Skeletal muscle satellite cell (primary cell): ENCODE measurements around the gene ANO1.

ENCODE experiments used
- H3K27me3 ChIP-seq: 2 replicates; pipeline ENCODE4 v1.7.0; 2013; ENCODE audit warnings: low read length; ENCODE audit not compliant: control insufficient read depth, insufficient read depth
- H3K36me3 ChIP-seq: 2 replicates; pipeline ENCODE4 v1.7.0; 2013; ENCODE audit warnings: mild to moderate bottlenecking, control low read depth, low read length; ENCODE audit not compliant: insufficient read depth
- H3K4me1 ChIP-seq: 2 replicates; pipeline ENCODE4 v1.7.0; 2013; ENCODE audit warnings: low read length; ENCODE audit not compliant: control insufficient read depth, insufficient read depth
- H3K4me2 ChIP-seq: 2 replicates; pipeline ENCODE4 v1.7.0; 2013; ENCODE audit warnings: mild to moderate bottlenecking, low read length
- H3K4me3 ChIP-seq: 2 replicates; pipeline ENCODE4 v1.7.0; 2013; ENCODE audit warnings: low read length
- H3K9ac ChIP-seq: 2 replicates; pipeline ENCODE4 v1.7.0; 2013; ENCODE audit warnings: mild to moderate bottlenecking, low read depth, low read length, moderate library complexity
- H3K9me3 ChIP-seq: replicated peaks from 2 replicates; pipeline ENCODE4 v1.7.0; 2013; ENCODE audit warnings: mild to moderate bottlenecking, control low read depth, low read length

The ANO1 gene

DNA sequence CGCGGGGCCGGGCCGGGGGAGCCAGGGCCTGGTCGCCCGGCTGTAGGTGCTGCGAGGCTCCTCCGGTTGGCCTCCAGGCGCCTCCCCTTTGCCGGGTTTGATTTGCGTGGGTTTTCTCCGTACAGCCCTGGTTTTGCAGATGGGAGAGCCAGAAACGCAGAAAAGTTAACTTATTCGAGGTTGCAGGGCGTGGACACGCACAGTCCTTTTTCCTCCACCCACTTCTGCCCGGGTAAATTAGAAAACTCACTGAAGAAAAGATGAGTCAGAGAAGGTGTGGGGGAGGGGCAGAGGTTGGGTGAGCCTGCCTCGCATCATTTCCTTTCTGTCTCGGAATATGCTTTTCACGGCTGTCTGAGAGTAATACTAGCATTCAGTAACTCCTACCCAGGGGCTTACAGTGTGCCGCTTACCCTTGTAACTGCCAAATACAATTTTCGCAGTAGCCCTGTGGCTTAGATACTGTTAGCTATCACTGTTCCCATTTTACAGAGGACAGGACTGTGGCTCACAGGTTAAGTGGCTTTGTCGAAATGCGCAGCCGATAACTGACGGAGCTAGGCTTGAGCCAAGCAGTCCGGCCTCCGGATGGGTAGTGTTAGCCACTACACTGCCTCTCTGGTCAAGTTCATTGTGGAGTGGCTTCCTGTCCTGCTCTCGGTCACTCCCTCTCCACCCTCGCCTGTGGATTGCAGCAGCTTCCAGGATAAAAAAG lies 125.8 kb downstream of the ANO1 start:
- Histone ChIP-seq H3K36me3 (peaks cover 40% of the 10 kb centered on the region), H3K9ac (peak overlapping the region; percentile 97), H3K4me1 (peaks cover 20% of the 10 kb centered on the region), H3K4me2 (peak overlapping the region; percentile 99), H3K4me3 (peak overlapping the region; percentile 91), H3K27me3 (no peaks in the 10 kb centered on the region), H3K9me3 (no peaks in the 10 kb centered on the region)

DNA sequence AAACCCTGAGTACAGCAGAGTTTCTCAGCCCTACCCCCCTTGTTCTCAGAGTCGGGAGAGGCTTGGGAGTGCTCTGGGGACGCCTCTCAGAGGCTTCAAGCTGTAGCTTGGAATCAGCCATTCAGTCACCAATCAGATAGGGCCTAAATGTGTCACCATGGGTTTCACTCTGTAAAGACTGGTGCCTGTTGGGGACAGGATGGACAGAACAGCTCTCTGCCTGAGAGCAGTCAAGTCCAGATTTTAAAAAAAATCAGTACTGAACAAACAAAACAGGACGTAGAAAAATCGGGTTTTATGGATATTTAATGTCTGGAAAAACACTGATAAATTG lies 126.3 kb downstream of the ANO1 start:
- Histone ChIP-seq H3K36me3 (peaks cover 45% of the 10 kb centered on the region), H3K9me3 (no peaks in the 10 kb centered on the region), H3K4me1 (peaks cover 20% of the 10 kb centered on the region)

GRCh38 chr11:70205049-70205725 lies 127.1 kb downstream of the ANO1 start:
- Histone ChIP-seq H3K9me3 (no peaks in the 10 kb centered on the region), H3K36me3 (peaks cover 46% of the 10 kb centered on the region), H3K27me3 (no peaks in the 10 kb centered on the region), H3K4me2 (peak overlapping the region; percentile 99), H3K4me3 (peak overlapping the region; percentile 91), H3K9ac (peak overlapping the region; percentile 97), H3K4me1 (peaks cover 28% of the 10 kb centered on the region)

More for the DNA sequence above, 126.3 kb downstream of the ANO1 start:
- H3K27me3 ChIP-seq, result no peaks in the 10 kb centered on the region
- peak overlapping the region; percentile 99 for H3K4me2 ChIP-seq
- peak overlapping the region; percentile 97 for H3K9ac ChIP-seq
- peak overlapping the region; percentile 91 for H3K4me3 ChIP-seq

GRCh38 chr11:70205766-70206165 lies 127.6 kb downstream of the ANO1 start:
- H3K4me3 ChIP-seq, result no peak overlapping the region
- no peaks in the 10 kb centered on the region for H3K9me3 ChIP-seq
- no peaks in the 10 kb centered on the region for H3K27me3 ChIP-seq
- no peak overlapping the region for H3K4me2 ChIP-seq
- no peak overlapping the region for H3K9ac ChIP-seq
- H3K4me1 ChIP-seq, result peaks cover 33% of the 10 kb centered on the region
- H3K36me3 ChIP-seq, result peaks cover 46% of the 10 kb centered on the region

- Histone ChIP-seq H3K27me3 (no peaks in the 10 kb centered on the region), H3K36me3 (peaks cover 46% of the 10 kb centered on the region), H3K4me3 (no peak overlapping the region), H3K4me1 (peaks cover 33% of the 10 kb centered on the region), H3K9me3 (no peaks in the 10 kb centered on the region), H3K4me2 (no peak overlapping the region), H3K9ac (no peak overlapping the region)
These were observed 128.3 kb downstream of the ANO1 start for GRCh38 chr11:70206226-70206981.

DNA sequence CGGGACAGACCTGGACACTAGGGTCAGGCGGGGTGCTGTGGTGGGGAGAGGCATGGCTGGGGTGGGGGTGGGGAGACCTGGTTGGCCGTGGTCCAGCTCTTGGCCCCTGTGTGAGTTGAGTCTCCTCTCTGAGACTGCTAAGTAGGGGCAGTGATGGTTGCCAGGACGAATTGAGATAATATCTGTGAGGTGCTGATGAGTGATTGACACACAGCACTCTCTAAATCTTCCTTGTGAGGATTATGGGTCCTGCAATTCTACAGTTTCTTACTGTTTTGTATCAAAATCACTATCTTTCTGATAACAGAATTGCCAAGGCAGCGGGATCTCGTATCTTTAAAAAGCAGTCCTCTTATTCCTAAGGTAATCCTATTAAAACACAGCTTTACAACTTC lies 128.9 kb downstream of the ANO1 start:
- no peak overlapping the region for H3K4me3 ChIP-seq
- no peaks in the 10 kb centered on the region for H3K9me3 ChIP-seq
- no peak overlapping the region for H3K4me2 ChIP-seq
- no peak overlapping the region for H3K9ac ChIP-seq
- peaks cover 32% of the 10 kb centered on the region for H3K4me1 ChIP-seq
- H3K36me3 ChIP-seq, result peaks cover 46% of the 10 kb centered on the region
- no peaks in the 10 kb centered on the region for H3K27me3 ChIP-seq

DNA sequence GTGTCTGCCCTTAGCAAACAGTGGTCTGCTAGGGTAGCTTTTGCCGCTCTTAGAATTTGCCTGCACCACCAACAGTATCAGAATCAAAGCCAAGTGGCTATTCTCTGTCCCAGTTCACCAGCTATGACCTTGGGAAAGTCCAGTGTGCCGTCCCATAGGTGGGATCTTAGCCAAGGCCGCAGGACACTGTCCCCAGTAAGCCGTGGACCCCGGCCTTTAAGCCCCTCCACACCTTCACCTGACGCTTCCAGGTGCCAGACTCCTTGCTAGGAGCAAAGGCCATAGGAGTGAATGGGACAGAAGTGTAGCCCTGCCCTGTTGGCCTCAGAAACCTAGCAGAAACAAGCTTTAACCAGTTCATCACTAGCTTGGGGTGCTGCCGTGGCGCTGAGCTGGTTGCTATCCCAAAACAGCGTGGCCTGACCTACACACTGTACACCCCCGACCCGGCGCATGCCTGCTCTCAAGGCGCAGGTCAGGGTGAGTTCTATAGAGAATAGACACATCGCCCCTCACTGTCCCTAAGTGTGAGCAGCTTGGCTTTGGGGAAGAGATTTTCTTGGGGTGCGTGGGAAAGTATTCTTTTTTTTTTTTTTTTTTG lies 129.5 kb downstream of the ANO1 start:
- Histone ChIP-seq H3K4me3 (no peak overlapping the region), H3K4me1 (peaks cover 29% of the 10 kb centered on the region), H3K36me3 (peaks cover 46% of the 10 kb centered on the region), H3K9ac (no peak overlapping the region), H3K27me3 (no peaks in the 10 kb centered on the region), H3K4me2 (no peak overlapping the region), H3K9me3 (no peaks in the 10 kb centered on the region)

- H3K4me3 ChIP-seq, result no peak overlapping the region
- no peak overlapping the region for H3K4me2 ChIP-seq
- no peaks in the 10 kb centered on the region for H3K9me3 ChIP-seq
- no peak overlapping the region for H3K9ac ChIP-seq
- peaks cover 24% of the 10 kb centered on the region for H3K4me1 ChIP-seq
- H3K27me3 ChIP-seq, result no peaks in the 10 kb centered on the region
- H3K36me3 ChIP-seq, result peaks cover 43% of the 10 kb centered on the region
These were observed 131.3 kb downstream of the ANO1 start for GRCh38 chr11:70209391-70209912.

DNA sequence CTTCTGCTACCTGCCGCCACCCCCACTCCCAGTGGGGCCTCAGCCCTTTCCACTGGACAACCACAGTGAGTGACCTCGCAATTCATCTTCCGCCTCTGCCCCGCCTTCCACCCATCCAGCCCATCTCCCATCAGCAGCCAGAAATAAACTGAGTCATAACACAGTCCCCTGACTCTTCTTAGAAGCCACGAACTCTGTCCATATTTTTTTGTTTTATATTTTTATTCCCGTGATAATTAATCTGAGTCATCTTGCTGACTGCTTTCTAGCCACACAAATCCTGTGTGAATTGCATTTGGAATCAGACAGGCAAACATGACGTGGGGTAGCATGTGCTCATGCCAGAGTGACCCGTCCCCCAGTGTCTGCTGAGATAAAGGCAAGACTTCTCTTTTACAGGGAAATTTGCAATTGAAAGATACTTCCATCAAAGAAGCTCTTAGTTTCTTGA lies 132.0 kb downstream of the ANO1 start:
- no peak overlapping the region for H3K9ac ChIP-seq
- H3K9me3 ChIP-seq, result no peaks in the 10 kb centered on the region
- H3K4me3 ChIP-seq, result no peak overlapping the region
- H3K36me3 ChIP-seq, result peaks cover 37% of the 10 kb centered on the region
- H3K27me3 ChIP-seq, result no peaks in the 10 kb centered on the region
- H3K4me1 ChIP-seq, result peaks cover 18% of the 10 kb centered on the region
- H3K4me2 ChIP-seq, result no peak overlapping the region

DNA sequence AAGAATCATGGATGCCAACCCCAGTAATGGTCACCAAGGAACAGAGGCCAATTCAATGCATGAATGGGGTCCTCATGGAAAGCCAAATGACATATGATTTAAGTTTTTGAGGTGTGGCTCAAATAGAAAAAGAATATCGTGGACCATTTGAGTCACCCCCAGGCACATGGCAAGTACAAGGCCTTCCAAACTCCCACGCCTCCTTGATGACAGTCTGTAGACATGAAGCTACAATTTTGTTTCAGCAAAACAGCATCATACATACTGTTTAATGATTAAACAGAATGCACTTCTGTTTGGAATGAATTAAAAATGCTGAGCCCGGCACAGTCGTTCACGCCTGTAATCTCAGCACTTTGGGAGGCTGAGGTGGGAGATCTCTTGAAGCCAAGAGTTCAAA lies 132.4 kb downstream of the ANO1 start:
- H3K4me1 ChIP-seq, result peaks cover 13% of the 10 kb centered on the region
- no peaks in the 10 kb centered on the region for H3K9me3 ChIP-seq
- H3K4me2 ChIP-seq, result no peak overlapping the region
- no peaks in the 10 kb centered on the region for H3K27me3 ChIP-seq
- peaks cover 32% of the 10 kb centered on the region for H3K36me3 ChIP-seq
- no peak overlapping the region for H3K4me3 ChIP-seq
- no peak overlapping the region for H3K9ac ChIP-seq

- Histone ChIP-seq H3K4me1 (peaks cover 13% of the 10 kb centered on the region), H3K36me3 (peaks cover 17% of the 10 kb centered on the region), H3K4me3 (no peak overlapping the region), H3K27me3 (no peaks in the 10 kb centered on the region), H3K4me2 (no peak overlapping the region), H3K9me3 (no peaks in the 10 kb centered on the region), H3K9ac (no peak overlapping the region)
These were observed 134.2 kb downstream of the ANO1 start for GRCh38 chr11:70212227-70212811.
